Activated naive CD4-positive, alpha-beta T cell treated with anti-CD3 and anti-CD28 coated beads, Interleukin-2, amount 50 U/mL, for 72 hours (primary cell): Measurements from ENCODE around the gene NDUFAF7. TPM values are rescaled to one million over a fixed set of nuclear protein-coding genes. Genes with fewer than 3 reads are reported as not detected.

Experiments
- ATAC-seq, 2 donors: fragments of 150-1000 bp; cut with Tn5 transposase; 2 replicates each; pipeline ENCODE4 v1.10.0; 2021; ENCODE audit warnings: mild to moderate bottlenecking in 2 of 2, moderate library complexity in 2 of 2
- DNase-seq, 2 donors: peaks; one replicate each; pipeline ENCODE4 v3.0.0; 2021 to 2022; ENCODE audit warnings: low spot score in 2 of 2
- H3K27ac Mint-ChIP-seq, 2 donors: one replicate each; pipeline ENCODE4 v1.8.0; 2022; ENCODE audit warnings: mild to moderate bottlenecking in 2 of 2, mixed read lengths in 2 of 2
- H3K36me3 Mint-ChIP-seq, 2 donors: one replicate each; pipeline ENCODE4 v1.8.0; 2022; ENCODE audit warnings: mixed read lengths in 2 of 2
- H3K9me3 Mint-ChIP-seq, 2 donors: one replicate each; pipeline ENCODE4 v1.8.0; 2022; ENCODE audit warnings: mixed read lengths in 2 of 2
- total RNA-seq, 2 donors: library from RNA; stranded (reverse); gene quantifications; one replicate each; pipeline ENCODE4 v1.2.3, GENCODE V29; 2022

The NDUFAF7 gene
- total RNA-seq, 2 donors from 2014 or later, result 21.7 to 26.5 TPM

GRCh38 chr2:37297632-37298031, 66.2 kb downstream of the NDUFAF7 start:
- DNase-seq, result no peak
- Mint-ChIP-seq H3K36me3 (peaks cover 0 to under 1% of the 10 kb centered on the region in 2 donors), H3K9me3 (no peaks in the 10 kb centered on the region), H3K27ac (no peak overlapping the region)
- ATAC-seq, result no peak

Other genes starting within 250 kb of the NDUFAF7 start
- 10 to 100 TPM; 17.1 to 21.1 TPM for gene HEATR5B, start 147.3 kb upstream of the NDUFAF7 start, total RNA-seq
- 10 to 100 TPM in 1 of 2 donors, 1 to 10 TPM in 1; 9.4 to 26.8 TPM for gene GPATCH11, start 147.1 kb upstream of the NDUFAF7 start, total RNA-seq
- 10 to 100 TPM; 32.0 to 68.6 TPM for gene EIF2AK2, start 74.7 kb upstream of the NDUFAF7 start, total RNA-seq
- not detected for gene SULT6B1, start 43.0 kb upstream of the NDUFAF7 start, total RNA-seq
- 10 to 100 TPM; 29.1 to 46.9 TPM for gene CEBPZOS, start 35.2 kb upstream of the NDUFAF7 start, total RNA-seq
- gene CEBPZ, start 62 bp upstream of the NDUFAF7 start, total RNA-seq, result 10 to 100 TPM; 60.6 to 79.1 TPM
- gene PRKD3, start 93.2 kb downstream of the NDUFAF7 start, total RNA-seq, result 10 to 100 TPM; 18.1 to 20.6 TPM
- gene QPCT, start 113.0 kb downstream of the NDUFAF7 start, total RNA-seq, result 1 to 10 TPM in 1 of 2 donors, not detected in 1; 1.5 TPM